Measurements from ENCODE around the gene FBXO47.

DNA sequence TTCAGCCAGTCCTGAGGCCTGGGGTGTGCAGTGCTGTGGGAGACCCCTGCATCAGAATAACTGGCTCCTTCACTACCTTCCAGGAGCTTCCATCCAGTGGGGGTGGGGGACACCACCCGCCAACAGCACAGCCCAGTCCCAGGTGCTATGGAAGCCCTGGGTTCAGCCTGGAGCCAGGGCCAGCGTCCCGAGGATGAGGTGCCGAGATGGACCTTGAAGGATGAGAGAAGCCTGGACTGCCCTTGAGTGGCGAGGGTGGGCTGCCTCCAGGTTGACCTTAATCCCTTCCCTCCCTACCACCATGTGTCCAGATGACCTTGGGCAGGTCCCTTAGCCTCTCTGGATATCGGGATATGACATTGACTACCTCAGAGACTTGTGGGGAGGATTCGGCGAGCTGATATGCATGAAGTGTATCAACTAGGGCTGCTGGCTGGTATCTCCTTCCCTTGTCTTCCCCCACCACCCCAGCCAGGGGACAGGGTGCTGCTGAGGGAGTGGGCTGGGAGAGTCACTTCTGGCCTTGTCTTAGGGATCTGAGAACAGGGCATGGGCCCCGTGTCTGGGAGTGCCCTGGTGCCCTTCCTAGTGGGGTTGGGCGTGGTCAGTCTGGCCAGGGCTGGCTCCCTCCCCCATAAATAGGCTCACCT lies 56.0 kb downstream of the FBXO47 start:
- TF ChIP-seq, protein P1, sequence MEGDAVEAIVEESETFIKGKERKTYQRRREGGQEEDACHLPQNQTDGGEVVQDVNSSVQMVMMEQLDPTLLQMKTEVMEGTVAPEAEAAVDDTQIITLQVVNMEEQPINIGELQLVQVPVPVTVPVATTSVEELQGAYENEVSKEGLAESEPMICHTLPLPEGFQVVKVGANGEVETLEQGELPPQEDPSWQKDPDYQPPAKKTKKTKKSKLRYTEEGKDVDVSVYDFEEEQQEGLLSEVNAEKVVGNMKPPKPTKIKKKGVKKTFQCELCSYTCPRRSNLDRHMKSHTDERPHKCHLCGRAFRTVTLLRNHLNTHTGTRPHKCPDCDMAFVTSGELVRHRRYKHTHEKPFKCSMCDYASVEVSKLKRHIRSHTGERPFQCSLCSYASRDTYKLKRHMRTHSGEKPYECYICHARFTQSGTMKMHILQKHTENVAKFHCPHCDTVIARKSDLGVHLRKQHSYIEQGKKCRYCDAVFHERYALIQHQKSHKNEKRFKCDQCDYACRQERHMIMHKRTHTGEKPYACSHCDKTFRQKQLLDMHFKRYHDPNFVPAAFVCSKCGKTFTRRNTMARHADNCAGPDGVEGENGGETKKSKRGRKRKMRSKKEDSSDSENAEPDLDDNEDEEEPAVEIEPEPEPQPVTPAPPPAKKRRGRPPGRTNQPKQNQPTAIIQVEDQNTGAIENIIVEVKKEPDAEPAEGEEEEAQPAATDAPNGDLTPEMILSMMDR (IDR thresholded peaks at IDR 0.05) = no peak
- TF ChIP-seq POLR2A (IDR thresholded peaks at IDR 0.05) = no peak

Measured in testis (tissue), 2 donors.